GM18873 (cell line): ENCODE data around the gene CELSR1.
"Not testable (repeated sequence)": the region's sequence is repeated elsewhere in the genome, so short reads cannot be mapped to it uniquely, and the experiment has no call there.

Source experiments
- ATAC-seq: cut with Tn5 transposase; IDR thresholded peaks from one replicate; pipeline ENCODE4 v1.9.1; 2021; ENCODE audit warnings: mild to moderate bottlenecking, moderate library complexity, moderate number of reproducible peaks; ENCODE audit not compliant: unreplicated experiment, low FRiP score

CELSR1 gene

DNA sequence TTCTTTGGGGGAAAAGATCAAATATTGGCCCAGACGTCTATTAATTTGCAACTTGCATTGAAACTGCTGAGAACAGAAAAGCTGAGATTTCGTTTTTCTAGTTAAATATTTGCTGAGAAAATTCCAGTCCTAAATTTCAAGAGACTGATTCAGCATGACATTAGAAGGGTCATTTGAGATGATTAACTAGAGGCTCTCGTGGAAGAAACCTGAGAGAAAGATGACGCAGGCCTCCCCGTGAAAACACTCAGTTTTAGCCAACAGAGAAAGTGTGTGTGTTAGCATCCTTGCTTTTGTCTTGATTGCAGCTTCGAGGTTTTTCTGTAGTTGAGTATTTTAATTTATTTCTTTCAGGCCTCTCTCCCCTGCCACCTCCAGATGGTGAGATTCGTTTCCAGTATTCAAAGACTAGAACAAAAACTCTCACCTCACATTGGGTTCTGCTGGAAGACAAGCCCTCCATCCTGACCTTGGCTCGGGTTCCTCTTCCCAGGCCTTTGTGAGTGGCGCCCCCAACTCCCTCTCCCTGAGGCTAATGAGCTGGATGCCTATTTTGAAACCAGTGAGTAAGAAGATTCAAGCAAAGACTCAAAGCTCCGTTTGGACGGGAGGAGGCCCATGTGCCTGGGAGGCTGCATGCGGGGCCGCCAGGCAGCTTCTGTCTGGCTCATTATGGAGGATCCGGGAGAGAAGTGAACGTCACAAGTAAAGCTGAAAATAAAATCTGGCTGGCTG lies 52.4 kb downstream of the CELSR1 start:
- no peak for ATAC-seq

DNA sequence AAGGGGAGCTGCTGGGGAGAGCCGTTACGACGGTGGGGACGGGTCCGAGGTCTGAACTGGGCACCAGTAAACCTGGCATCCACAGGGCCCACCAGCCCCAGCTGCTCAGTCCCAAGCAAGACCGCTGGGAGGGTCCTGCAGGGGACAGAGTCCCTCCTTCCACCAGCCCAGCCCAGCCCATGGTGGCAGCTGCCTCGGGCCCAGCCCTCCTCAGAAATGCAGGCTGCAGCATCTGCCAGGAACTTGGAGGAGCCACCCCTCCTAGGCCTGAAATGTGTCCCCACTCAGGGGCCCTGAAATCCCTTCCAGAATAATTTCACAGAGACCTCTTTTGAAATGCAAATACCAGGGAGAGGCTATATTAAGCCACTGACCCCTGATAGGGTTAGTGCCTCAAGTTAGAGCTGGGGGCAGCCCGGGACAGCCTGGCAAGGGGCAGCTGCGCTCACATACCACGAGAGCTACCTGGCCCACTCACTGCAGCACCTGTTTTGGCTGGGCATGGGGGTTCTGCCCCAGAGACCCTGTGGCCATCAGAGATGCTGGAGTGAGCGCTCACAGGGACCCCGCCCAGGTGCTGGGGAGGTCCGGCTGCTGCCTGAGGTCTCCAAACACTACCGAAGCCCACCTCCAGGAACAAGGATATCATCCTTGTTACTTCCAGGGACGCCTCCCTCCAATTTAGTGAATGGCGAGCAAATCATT lies 53.1 kb downstream of the CELSR1 start:
- ATAC-seq: no peak

DNA sequence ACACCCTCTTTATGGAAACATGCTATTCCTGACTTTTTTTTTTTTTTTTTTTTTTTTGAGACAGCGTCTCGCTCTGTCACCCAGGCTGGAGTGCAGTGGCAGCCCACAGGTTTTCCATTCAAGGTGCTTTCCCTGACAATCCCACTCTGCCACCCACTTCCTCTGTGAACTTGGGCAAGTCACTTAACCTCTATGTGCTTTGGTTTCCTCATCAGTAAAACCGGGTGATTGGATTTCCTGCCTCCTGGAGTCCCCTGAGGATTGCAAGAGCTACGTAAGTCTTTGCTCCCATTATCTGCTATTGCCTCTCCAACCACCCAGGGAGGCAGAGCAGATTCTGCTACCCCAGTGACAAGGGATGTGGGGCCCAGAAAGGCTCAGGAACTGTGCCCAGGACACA lies 54.1 kb downstream of the CELSR1 start:
- ATAC-seq: no peak

DNA sequence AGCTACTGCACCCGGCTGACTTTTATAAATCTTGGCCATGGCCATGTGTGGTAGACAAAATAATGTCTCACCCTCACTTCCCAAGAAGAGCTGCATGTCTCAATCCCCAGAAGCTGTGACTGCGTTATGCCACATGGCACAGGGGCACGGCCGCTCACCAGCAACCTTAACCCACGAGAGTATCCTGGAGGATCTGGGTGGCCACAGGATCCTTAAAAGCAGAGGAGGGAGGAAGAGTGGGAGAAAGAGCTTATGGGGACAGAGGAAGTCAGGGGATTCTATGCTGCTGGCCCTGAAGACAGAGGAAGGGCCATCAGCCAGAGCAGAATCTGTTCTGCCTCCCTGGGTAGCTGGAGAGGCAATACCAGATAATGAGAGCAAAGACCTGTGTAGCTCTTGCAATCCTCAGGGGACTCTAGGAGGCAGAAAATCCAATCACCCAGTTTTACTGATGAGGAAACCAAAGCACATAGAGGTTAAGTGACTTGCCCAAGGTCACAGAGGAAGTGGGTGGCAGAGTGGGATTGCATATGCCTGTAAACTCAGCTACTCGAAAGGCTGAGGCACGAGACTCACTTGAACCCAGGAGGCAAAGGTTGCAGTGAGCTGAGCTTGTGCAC lies 55.3 kb downstream of the CELSR1 start:
- no peak for ATAC-seq

DNA sequence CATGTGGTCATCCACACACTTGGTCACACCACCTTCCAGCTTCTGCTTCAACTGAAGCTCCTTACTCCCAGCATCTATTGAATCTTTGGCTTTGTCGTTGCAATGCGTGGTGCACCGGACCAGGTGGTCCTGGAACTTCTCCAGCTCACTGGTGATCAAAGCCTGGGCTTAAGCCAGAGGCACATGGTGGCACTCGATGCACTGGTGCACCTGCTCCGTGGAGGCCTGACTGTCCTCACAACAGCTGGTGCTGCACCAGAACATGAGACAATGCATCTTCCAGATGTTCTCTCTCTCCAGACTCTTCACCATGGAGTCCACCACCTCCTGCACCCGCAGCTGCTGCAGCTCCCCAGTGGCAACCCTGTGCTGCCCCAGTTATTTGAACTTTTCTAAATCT lies 56.0 kb downstream of the CELSR1 start:
- ATAC-seq: no peak

DNA sequence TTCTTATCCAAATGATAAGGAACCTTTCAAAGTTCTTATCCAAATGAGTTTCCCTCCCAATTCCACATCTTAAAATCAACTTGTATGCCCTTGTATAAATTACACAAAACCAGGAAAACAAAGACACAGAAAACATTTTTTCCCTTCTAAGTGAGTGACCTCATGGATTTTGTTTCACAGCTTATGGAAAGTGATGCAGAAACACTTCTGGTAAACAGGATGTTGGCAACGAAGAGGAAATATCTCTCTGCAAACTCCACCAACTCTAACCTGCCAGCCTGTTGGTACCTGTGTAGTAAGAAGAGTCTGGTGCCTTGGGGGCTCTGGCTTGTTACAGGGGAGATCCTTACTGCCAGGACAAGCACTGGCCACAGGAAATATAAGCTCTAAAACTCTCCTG lies 57.0 kb downstream of the CELSR1 start:
- ATAC-seq: no peak

DNA sequence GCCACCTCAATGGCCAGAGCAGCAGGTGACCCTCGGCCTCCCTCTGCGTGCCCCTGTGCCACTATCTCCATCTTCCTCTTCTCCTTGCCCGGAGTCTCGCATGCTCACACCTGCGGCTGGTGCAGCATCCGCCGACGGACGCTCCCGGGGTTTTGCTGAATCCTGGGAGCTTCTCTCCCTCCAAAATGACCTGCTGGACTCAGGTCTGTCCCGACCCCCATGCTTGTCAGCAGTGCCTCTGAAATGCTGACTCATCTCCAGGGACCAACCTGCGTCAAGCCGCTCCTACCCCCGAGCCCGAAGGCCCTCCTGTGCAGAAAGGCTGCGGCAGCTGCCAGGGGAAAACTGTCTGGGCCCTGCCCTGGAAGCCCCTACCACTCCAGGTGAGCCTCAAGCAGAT lies 58.4 kb downstream of the CELSR1 start:
- no peak for ATAC-seq

DNA sequence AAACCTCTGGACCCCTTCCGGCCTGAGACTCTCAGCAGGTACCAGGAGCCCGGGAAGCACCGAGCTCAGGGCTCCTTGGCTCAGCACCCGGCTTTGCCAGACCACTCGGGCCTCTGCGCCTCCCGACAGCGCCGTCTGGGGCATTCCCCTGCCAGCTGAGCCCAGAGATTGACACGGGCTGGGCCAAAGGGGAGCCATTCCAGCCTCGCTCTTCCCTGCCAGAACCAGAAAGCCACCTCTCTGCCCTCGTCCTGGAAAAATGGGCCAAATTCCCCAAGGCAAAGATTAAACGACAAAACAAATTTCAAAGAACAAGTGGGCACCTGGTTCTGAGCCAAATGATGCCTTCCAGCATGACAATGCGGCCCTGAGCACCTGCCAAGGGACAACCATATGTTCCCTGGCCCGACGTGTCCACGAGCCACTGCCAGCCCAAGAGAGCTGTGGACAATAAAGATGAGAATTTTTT lies 59.3 kb downstream of the CELSR1 start:
- no peak for ATAC-seq

DNA sequence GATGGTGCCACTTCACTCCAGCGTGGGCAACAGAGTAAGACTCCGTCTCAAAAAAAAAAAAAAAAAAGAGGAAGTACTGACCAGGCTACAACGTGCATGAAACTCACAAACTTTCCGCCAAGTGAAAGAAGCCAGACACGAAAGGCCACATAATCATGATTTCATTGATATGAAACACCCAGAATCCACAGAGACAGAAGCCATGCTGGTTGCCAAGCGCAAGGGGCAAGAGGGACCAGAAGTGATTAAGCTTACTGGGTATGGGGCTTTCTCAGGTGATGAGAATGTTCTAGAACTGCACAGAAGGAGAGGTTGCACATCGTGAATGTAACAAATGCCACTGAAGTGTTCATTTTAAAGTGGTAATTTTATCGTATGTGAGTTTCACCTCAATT lies 60.9 kb downstream of the CELSR1 start:
- ATAC-seq: no peak

DNA sequence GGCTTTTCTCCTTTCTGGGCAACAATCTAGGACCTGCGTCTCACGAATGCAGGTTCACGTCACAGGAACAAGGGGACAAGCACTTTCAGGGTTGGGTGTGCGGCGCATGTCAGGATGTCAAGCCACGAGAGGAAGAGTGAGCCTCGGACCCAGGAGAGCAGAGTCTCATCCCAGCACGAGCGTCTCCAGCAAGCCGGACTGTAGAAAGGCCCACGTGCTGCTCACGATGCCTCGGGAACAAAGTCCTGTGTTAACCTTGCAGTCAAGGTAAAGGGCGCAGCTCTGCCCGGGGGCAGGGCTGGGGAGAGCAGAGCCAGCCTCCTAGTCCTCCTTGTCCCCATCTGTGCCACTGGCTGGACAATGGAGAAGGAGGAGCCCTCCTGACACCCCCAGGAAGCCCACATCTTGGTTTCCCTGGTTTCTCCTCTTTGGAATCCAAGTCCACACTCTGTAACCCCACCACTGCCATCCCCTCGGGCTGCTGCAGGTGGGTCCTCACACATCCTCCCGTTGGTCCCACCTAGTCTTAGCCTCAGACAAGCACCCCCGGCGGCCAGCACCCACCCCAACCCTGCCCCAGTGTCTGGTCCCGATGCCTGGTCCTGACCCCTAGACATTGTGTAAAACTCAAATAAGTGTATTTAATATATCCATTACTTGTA lies 63.4 kb downstream of the CELSR1 start:
- ATAC-seq: no peak

DNA sequence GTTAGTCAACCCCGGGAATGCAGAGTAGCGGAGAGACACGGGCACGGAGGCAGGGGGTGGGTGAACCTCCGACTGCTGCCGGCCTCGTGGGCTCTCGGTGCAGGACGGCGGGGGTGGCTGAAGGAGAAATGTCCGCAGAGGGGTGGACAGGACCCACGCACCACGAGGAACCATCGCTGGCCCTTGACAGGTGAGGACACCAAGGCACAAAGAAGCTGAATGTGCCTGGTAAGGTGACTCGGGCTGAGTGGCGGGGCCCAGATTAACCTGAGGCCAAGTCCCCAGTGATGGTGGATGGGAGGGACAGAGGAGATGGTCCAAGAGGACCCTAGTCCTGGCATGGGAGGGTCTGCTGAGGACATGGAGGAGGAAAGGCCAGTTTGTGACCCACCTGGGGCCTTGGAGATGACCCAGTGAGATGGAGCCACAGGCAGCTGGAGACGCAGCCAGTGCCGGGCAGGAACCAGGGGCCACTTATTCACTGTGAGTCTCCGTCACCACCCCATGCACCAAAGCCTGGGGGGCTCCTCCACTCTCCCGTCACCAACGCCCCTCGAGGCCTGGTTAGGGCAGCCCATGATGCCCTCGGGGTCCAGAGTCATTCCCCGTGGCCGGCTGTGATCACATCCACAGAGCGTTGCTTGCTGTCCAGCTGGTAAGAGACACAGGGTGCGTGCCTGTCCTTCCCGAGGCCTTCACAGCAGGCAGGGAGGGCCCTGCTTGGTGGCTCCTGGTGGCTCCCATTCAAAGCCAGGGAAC lies 64.2 kb downstream of the CELSR1 start:
- ATAC-seq: no peak

DNA sequence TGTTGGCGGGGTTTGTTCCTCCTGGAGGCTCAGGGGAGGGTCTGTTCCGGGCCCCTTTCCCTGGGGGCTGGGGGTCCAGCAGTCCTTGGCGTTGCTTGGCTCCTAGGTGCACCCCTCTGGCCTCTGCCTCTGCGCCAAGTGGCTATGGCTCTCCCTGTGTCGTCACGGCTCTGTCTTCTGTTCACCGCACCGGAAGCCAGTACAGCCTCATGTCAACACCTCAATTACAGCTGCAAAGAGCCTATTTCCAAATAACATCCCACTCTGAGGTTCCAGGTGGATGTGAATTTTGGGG lies 64.8 kb downstream of the CELSR1 start:
- ATAC-seq: no peak

DNA sequence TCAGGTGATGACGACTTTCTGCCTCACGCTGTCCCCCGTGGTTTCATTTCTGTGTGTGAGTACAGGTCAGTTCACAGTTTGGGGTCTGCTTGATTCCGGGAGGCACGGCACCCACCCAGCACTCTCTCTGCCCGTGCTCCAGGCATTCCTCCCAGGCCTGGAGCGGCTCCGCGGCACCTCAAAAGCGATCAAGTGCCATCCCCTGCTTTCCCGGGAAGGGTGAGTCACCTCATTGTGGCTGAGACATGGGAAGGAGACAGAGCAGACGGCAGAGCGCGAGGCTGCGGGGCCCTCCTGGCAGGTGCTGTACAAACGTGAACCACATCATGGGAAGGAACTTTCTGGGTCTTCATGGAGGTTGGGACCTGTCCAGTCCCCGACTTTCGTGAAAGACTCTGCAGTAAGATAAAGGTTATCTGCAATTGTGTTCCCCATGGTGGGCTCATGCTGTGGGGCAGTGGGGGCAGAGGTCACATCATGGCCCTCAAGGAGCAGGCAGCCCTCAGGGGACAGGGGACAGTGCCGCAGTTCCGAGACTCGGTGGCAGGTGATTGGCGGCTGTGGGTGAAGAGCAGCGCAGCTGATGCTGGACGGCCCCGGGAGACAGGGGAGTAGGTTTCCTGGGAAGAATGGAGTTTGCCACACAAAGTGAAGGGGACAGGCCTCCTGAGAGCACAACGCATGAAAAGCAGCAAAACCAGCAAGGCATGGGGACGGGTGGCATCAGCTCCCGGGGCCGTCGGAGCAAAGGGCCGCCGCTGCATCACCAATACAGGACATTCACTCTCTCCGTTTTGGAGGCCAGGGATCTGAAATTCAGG lies 65.3 kb downstream of the CELSR1 start:
- ATAC-seq: no peak

DNA sequence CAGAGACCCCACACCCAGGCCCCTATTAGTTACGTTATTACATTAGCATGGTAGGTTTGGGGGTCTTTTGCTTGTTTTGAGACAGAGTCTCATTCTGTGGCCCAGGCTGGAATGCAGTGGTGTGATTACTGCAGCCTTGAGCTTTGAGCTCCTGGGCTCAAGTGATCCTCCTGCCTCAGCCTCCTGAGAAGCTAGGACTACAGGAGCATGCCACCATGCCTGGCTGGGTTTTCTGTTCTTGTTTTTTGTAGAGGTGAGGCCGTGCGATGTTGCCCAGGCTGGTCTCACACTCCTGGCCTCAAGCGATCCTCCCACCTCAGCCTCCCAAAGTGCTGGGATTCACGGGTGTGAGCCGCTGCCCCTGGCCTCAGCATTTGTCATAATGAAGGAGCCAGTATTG lies 66.1 kb downstream of the CELSR1 start:
- not testable (repeated sequence) for ATAC-seq

DNA sequence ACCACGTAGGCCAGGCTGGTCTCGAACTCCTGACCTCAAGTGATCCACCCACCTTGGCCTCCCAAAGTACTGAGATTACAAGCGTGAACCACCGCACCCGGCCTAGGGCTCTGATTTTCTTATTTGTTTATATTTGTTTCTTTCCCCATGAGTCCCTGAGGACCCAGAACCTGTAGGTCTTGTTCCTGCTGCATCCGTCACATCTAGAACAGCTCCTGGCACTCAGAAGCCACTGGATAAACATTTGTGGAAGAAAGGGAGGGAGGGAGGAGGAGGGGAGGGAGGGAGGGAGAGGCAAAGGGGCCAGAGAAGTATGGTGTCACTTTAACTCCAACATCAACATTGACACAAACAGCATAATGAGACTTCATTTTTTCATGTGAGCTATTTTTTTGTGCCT lies 67.7 kb downstream of the CELSR1 start:
- no peak for ATAC-seq

DNA sequence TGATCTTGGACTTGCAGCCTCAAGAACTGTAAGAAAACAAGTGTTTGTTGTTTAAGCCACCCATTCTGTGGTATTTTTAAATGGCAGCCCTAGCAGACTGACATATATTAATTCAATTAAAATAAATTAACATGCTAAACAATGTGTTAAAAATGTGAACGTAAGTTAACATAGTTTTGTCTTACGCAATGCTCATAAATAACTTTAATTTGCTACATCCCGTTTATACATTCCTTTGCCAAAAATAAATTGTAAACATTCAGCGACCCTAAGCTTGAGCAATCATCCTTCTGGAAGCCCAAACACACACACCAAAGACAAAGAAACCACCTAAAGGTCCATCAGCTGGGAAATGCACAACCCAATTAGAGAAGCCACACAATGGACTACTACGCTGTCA lies 70.4 kb downstream of the CELSR1 start:
- no peak for ATAC-seq

DNA sequence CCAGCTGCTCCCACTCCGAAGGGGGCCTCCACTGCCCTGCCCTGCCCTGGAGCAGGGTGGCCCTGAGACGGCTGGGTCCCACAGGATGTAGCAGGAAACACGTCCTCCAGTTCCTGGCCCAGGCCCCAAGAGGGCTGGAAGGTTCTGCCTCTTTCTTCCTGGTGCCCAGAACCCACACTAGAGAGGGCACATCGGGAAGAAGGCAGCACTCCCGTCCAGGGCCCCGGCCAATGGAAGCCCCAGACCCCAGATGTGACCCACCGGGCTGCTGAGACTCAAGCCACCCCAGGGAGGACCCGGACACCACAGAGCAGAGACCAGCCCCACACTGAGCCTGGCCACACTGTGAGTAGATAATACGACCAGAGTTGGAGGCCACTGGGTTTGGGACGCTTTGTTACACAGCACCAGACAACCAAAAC lies 71.2 kb downstream of the CELSR1 start:
- no peak for ATAC-seq

DNA sequence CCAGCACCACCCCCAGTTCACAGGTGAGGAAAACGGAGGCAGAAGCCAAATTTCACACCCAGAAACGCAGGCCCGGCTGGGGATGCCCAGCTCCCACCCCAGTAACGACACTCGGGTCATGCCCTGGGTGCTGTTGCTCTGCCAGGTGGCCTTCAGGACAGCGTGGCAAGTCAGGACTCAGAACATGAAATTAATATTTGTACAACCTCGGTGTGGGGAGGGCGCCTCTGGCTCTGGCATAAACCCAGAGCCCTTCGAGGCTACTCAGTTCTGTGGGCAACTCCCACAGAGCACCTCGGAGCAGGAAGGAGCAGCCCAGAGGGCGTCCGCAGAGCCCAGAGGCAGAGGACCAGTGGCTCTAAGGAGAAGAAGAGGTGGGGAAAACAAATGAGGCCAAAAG lies 71.6 kb downstream of the CELSR1 start:
- no peak for ATAC-seq

DNA sequence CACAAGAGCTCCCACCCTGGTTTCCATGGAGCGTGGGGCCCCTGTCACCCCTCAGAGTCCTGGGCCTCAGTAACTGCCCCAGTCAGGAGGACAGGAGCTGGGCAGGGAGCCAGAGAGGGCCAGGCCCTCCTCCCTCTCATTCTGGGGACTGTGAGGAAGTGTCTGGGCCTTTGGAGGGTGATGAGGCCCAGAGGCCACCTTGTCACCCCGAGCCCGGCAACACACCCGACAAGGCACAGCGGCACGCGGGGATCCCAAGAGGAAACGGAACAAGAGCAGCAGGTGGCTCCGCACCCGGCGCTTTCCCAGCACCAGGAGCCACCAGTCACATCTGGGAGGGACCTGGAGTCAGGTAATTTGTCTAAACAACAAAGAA lies 72.1 kb downstream of the CELSR1 start:
- no peak for ATAC-seq
